GM21367 (cell line): Measurements from ENCODE around the gene ACTBL2.
A peak's percentile ranks its signal among the peaks of the same experiment; 100 is the strongest.
"Not testable (repeated sequence)": the region's sequence is repeated elsewhere in the genome, so short reads cannot be mapped to it uniquely, and the experiment has no call there.

Experiments used
- ATAC-seq: cut with Tn5 transposase; IDR thresholded peaks from one replicate; pipeline ENCODE4 v1.9.1; 2021; ENCODE audit not compliant: unreplicated experiment

The ACTBL2 gene

DNA sequence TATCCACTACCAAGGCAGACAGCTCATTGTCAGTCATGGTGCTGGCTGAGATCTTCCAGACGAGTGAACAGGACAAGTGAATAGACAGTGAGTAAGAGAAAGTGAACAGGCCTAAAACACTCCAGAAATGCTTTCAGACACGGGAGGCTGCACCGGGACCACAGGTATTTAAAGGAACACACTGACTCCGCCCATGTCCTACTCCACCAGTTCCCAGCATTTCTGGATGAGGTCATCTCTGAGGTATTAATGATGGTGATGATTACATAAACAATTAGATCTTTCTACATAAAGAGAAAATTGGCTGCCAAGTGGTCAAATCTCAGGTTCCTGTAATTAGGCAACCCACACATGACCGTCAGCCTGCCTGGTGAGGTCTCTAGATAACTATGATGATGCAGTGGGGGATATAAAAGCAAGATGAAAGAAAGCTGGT is at the start of gene ACTBL2:
TSS of gene ACTBL2 (minus strand) at position 141 of the 436 bp plus-strand sequence. CDS start at position 37, 104 bp downstream.
- ATAC-seq, result no peak

DNA sequence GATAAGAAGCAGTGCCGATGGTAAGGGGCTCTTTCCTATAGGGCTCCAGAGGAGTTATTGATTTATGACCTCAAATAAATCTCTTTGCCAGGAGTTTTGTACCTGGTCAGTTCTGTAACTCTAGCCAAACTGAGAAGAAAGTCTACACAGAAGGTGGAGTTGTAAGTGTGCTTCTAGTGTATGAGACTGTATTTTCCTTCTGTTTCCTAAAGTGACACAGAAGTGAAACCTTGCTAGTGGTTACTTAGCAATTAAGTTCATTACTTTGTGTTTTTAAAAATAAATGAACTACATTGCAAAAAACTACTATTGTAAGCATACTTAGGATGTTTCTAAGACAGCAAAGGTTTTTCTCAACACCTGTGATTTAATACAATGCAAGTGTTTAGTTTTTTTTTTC is 48.7 kb upstream of the ACTBL2 start:
- no peak for ATAC-seq

- peak; percentile 75 for ATAC-seq
Measured at GRCh38 chr5:57529864-57530263, 47.3 kb upstream of the ACTBL2 start.

- no peak for ATAC-seq
Measured at GRCh38 chr5:57527870-57528269, 45.3 kb upstream of the ACTBL2 start.

DNA sequence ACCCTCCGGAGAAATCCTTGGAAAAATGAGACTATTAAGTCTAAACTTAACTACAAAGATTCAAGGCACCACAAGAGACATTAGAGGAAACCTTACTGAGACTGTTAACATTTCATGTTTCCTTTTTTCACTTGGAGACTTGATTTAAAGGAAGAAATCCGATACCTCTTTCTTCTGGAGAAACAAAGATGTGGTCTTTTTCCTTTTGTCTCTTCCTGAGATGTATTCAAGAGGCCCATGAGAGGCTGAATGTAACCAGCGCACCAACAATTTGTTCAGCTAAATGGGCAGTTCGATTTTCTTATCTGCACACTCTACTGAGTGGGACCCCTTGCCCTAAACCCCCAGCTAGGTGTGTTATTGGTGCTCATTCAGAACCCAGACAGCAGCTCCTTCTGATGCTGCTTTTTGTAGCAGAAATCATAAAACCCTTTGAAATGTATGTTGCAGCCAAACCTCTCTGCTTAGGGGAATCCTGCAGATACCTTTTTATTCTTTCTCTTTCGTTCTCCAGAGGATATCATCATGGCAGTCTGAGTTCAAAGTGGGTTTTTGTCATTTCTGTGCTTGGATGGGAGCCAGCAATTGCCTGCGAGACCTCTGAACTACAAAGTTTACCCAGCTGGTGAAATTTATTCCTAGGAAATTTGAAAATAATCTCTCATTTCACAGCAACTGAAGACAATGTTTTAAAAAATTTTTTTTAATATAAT is 41.9 kb upstream of the ACTBL2 start:
- ATAC-seq, result no peak

DNA sequence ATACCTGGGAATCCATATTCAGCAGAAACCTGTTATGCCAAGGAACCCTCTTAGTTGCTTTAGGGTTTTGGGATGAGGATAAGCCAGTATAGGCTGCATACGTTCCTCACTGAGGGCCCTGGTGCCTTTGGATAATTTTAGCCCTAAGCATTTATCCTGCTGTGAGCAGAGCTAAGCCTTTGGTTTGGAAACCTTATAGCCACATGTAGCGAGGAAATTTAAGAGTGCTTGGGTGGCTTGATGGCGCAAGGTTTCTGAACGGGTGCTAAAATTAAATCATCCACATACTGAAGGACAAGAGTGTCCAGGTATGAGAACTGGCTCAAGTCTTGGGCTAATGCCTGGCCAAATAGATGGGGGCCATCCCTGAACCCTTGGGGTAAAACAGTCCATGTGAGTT is 39.9 kb upstream of the ACTBL2 start:
- not testable (repeated sequence) for ATAC-seq

DNA sequence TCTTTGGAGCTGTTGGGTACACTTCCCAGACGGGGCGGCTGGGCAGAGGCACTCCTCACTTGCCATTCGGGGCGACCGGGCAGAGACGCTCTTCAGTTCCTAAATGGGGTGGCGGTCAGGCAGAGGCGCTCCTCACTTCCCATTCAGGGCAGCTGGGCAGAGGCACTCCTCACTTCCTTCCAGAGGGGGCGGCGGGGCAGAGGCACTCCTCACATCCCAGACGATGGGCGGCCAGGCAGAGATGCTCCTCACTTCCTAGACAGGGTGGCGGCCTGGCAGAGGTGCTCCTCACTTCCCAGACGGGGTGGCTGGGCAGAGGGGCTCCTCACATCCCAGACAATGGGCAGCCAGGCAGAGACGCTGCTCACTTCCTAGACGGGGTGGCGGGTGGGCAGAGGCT is 35.8 kb upstream of the ACTBL2 start:
- not testable (repeated sequence) for ATAC-seq

GRCh38 chr5:57517250-57517649 is 34.6 kb upstream of the ACTBL2 start:
- ATAC-seq, result no peak

- no peak for ATAC-seq
Measured at GRCh38 chr5:57513785-57514184, 31.2 kb upstream of the ACTBL2 start.

DNA sequence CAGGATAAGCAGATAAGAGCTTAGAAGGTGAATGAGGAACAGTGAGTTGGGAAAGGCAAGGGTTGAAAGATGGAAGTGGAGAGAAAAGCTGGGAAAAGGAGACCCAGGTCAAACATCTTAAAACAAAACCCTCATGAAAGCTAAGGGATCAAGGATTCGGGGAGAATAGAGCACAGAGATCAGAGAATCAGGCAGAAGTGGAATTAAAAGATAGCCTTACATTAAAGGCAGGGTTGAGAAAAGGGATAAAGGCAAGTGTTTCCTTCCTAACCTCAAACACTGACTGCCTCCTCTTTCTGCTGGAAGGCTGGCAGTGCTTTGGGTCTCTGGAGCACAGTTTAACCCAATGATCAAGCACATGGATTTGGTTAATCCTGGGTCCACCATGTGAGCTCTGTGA is 28.7 kb upstream of the ACTBL2 start:
- no peak for ATAC-seq

DNA sequence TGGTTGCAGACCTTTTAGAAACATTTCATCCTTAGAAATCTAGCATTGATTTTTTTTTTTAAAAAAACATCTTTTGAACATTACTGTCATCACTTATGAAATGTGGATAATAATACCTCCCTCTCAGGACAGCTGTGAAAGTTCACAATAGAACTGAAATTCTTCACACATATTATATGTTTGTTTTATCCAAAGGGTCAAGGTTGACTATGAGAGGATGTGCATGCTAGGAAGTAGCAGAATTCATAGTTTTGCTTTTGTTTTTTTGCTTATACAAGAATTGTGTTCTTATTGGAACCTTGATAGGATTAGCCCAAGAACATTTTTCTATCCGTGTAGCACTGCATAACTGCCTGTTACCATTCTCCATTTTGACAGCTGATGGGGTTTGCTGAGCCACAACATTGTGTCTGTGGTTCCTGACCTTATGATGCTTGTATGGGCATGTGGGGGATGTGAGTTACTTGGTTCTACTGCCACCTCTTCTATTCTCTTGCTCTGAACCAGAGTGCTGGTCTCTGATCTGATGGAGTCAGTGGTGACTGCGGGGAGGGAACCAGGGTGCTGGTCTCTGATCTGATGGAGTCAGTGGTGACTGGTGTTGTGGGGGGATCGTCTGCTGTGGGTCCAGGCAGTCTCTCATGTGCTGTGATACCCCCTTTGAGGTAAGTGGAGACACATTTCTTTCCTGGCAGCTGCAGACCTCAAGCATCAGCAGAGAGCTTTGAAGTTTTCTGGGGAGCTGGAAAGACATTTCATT is 27.1 kb upstream of the ACTBL2 start:
- no peak for ATAC-seq

DNA sequence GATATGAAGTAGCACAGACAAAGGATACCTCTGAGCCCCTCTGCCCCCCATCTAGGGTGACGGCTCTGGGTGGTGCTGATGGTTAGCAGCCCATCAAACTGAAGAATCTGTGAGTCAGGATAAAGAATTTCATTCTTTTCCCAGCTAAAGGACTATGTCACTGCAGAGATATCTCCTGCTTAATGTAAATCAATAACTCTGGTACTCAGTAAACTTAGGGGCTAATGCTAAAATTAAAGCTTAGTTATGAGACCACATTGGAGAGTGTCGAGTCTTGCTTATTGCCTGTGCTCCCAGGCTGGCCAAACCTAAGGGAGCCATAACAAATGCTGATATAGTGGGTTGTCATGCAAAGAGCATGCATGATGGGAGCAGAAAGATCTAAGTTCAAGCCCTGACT is 25.6 kb upstream of the ACTBL2 start:
- ATAC-seq, result no peak

GRCh38 chr5:57505272-57506200 is 22.9 kb upstream of the ACTBL2 start:
- ATAC-seq, result no peak

DNA sequence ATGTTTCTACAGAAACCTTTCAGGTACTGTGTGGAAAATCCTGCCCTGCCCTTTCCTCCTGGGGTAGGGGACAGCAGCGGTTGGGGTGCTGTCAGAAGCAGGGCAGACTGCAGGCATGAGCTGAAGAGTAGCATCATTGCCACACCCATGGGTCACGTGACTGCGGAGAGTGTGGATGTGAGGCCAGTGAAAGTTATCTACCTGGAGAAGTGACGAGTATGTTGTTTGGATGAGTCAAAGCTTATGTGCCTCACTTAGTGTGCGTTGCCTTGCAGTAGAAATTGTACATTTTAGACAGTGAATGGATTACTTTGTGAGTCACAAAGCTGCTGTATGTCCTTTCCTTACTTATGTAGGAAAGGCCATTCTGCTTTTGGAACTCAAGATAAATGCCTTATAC is 21.7 kb upstream of the ACTBL2 start:
- ATAC-seq, result no peak

DNA sequence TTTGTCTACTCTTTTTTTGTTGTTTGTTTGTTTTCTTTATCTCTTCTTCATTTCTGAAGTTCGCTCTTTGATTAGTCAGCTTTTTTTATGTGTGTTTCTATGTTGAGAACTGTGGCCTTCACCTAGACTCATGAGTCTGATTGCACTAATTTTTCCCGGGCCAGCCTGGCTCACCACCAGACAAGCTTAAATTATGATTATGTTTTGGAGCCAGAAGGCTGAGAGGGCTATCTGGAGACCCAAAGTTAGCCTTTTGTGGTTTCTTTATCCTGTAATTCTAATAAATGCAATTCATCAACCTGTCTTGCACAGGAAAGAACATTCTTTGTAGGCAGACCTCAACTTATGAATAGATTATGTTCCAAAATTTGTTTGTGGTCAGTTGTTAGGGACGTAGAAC is 20.8 kb upstream of the ACTBL2 start:
- ATAC-seq, result no peak

DNA sequence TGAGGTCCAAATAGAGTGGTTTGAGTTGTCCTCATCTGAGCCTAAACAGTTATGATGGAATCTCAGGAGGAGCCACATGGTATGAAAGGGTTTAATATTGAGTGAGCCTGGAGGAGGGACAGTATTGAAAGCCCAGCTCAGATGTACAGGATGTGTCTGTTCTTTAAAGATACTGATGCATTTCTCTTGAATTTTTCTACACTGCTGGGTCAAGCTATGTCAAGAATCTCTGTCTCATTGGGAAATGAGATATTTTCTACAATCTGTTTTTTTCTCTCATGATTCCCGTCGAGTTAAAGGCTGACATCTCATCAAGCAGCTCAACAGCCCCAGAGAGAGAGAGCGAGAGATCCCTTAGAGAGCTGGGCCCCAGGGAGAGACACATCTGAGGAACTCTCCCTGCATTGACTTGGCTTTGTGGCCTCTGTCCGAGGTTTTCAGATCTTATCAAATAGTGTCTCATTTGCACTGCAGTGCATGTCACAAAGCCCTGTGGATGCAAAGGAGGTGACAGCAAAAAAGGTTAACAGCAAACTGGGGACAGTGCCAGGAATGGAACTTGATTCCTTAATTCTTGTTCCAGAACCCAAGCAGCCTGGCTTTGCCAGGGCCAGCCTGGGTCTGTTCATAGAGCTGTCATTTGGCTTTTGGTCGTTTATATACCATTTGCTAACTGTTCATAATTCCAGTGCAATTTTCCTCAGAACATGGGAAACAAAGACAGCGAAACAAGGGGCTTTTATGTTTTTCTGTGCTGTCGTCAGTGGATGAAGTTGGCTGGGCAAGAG is 19.0 kb upstream of the ACTBL2 start:
- ATAC-seq, result no peak

DNA sequence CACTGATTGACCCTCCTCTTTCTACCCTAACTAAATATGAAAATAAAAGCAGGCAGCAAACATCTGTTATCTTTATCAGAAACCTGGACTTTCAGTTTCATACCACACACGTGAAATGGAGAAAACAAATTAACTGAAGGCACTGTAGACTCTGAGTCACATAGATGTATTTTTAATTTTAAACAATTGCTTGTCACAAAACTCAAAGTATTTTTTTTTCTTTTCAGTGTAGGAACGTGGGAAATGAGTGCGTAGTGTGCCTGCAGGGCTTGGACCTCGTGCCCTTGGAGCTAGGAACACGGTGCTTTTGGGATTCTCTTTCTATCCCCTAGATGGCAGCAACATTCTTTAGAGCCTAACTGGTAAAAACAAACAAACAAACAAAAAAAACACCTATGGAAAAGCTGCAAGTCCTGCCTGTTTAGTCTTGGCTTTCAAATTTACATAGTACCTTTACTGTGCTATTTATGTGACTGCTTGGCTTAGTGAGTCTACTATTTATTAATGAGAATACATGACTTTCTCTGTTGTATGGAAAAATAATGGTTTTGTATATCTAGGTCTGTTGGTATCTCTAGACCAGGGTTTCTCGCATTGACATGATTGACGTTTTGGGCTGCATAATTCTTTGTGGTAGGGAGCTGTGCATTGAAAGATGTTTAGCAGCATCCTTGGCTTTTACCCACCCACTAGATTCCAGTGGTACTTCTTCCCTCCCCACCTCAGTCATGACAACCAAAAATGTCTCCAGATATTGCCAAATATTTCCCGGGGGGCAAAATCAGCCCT is 16.8 kb upstream of the ACTBL2 start:
- ATAC-seq, result peak; percentile 83

- ATAC-seq, result no peak
Measured at GRCh38 chr5:57497733-57498132, 15.1 kb upstream of the ACTBL2 start.

DNA sequence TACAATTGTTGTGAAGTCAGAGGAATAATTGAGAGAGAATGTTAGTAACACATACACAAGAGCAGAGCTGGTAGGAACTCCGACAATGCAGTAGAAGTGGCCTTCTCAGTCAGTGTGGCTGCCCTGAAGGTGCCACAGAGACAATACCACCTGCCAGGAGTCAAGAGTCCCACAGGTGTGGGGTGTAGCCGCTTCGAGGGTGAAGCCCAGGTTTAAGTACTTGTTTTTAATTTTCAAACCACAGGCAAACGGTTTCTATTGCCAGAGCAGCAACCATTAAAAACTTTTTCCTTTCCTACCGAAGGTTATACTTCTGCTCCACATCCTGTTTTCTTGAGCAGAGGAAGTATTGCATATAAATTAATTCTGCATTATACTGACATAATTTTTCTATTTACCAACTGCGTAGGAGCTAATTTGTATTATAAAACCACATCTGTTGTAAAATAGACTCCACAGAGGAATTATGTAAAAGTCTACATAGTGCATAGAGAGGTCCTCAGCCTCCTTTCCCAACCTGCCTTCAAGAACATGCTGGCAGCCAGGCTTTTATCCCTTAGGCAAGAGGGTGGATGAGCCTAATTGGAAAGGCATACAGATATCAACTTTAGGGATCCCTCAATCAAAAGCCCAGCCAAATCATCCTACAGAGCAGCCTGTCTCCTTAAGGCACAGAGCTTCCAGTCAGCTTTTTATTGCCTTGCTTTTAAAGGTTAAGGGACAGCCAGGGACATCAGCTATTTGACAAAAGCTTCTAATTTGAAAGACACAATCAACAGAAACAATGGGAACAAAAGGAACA is 12.9 kb upstream of the ACTBL2 start:
- no peak for ATAC-seq
